Breast epithelium (tissue), 4 donors: ENCODE results near the gene TSPAN4. TPM values are rescaled to one million over a fixed set of nuclear protein-coding genes. Genes with fewer than 3 reads are reported as not detected.

Experiments used
- DNase-seq, 2 donors: peaks; one replicate each; pipeline ENCODE4 v3.0.0-alpha.2; 2019; ENCODE audit warnings: low spot score in 2 of 2
- H3K27ac ChIP-seq, 2 donors: fragments of 200-600 bp; sonication (generic) in 1 of 2; one replicate each; pipeline ENCODE4 v1.5.1; 2016 to 2019; ENCODE audit warnings: mild to moderate bottlenecking in 1 of 2
- H3K27me3 ChIP-seq, 2 donors: fragments of 200-600 bp; sonication (generic) in 1 of 2; one replicate each; pipeline versions ENCODE4 v1.5.1 to v1.6.0; 2017 to 2019; ENCODE audit warnings: control low read depth in 1 of 2, mild to moderate bottlenecking in 1 of 2
- H3K36me3 ChIP-seq: fragments of 200-600 bp; one replicate; pipeline ENCODE4 v1.5.1; 2019
- H3K4me1 ChIP-seq, 2 donors: fragments of 200-600 bp; sonication (generic); one replicate each; pipeline ENCODE4 v1.5.1; 2016 to 2019; ENCODE audit warnings: control low read depth in 1 of 2
- H3K4me3 ChIP-seq, 3 donors: fragments of 200-600 bp; sonication (generic); 1 replicate in 2 of 3; 2 replicates in 1 of 3; pipeline ENCODE4 v1.5.1; 2016 to 2019; ENCODE audit warnings: mild to moderate bottlenecking in 3 of 3, moderate library complexity in 2 of 3
- H3K9me3 ChIP-seq, 2 donors: fragments of 200-600 bp; sonication (generic) in 1 of 2; one replicate each; pipeline ENCODE4 v1.5.1; 2016 to 2019; ENCODE audit warnings: control low read depth in 1 of 2
- CTCF ChIP-seq, 3 donors: fragments of 450-650 bp; IDR thresholded peaks; one replicate each; pipeline ENCODE4 v1.5.1; 2016 to 2017; ENCODE audit warnings: antibody characterized with exemption in 3 of 3, mild to moderate bottlenecking in 3 of 3, moderate library complexity in 3 of 3
- POLR2A ChIP-seq: fragments of 450-650 bp; IDR thresholded peaks from one replicate; pipeline ENCODE4 v1.6.1; 2016; ENCODE audit warnings: antibody characterized with exemption, mild to moderate bottlenecking, moderate library complexity
- POLR2AphosphoS5 ChIP-seq, 3 donors: sonication (generic); formaldehyde crosslinking; IDR thresholded peaks; one replicate each; pipeline ENCODE4 v1.6.1; 2017; ENCODE audit warnings: antibody characterized with exemption in 3 of 3
- intact Hi-C: fragments of 100-400 bp; cut with DNase I; formaldehyde crosslinking; loops from one replicate; pipeline ENCODE4 v1.15.1; 2023; ENCODE audit warnings: low total_unique reads
- total RNA-seq, 3 donors: library from RNA; depleted of rRNA; stranded (reverse); fragments of >200 nt; gene quantifications; one replicate each; pipeline ENCODE4 v1.1.0, GENCODE V29; 2016

Gene TSPAN4
- total RNA-seq, 3 donors from 2014 or later: 72.4 to 217 (median 107) TPM

- intact Hi-C loops: no loop called here
- TF ChIP-seq CTCF (IDR thresholded peaks at IDR 0.05): no peak
- no peak for TF ChIP-seq POLR2AphosphoS5 (IDR thresholded peaks at IDR 0.05)
- TF ChIP-seq POLR2A: no peak
- peaks cover 24% of the 10 kb centered on the region for H3K36me3 ChIP-seq
These were observed 61.7 kb downstream of the TSPAN4 start for GRCh38 chr11:904380-904779.

GRCh38 chr11:905952-906351 is 63.3 kb downstream of the TSPAN4 start:
- Histone ChIP-seq H3K36me3 (peaks cover 21% of the 10 kb centered on the region), H3K27me3 (no peaks in the 10 kb centered on the region), H3K9me3 (no peaks in the 10 kb centered on the region), H3K4me3 (no peak overlapping the region), H3K4me1 (peaks cover 6 to 9% of the 10 kb centered on the region in 2 donors), H3K27ac (no peak overlapping the region)
- intact Hi-C loops: no loop called here
- DNase-seq: no peak
- TF ChIP-seq POLR2AphosphoS5 (IDR thresholded peaks at IDR 0.05): no peak
- TF ChIP-seq CTCF (IDR thresholded peaks at IDR 0.05): no peak
- TF ChIP-seq POLR2A: no peak

More at GRCh38 chr11:904380-904779, 61.7 kb downstream of the TSPAN4 start:
- no peak overlapping the region for H3K4me3 ChIP-seq
- H3K9me3 ChIP-seq: no peaks in the 10 kb centered on the region
- H3K27me3 ChIP-seq: no peaks in the 10 kb centered on the region
- H3K27ac ChIP-seq: no peak overlapping the region
- DNase-seq: no peak
- H3K4me1 ChIP-seq: peaks cover under 1% of the 10 kb centered on the region in 2 donors

- Histone ChIP-seq H3K4me3 (no peak overlapping the region), H3K27me3 (no peaks in the 10 kb centered on the region), H3K36me3 (peaks cover 11% of the 10 kb centered on the region), H3K4me1 (peaks cover 11% of the 10 kb centered on the region in 2 donors), H3K9me3 (no peaks in the 10 kb centered on the region), H3K27ac (no peak overlapping the region)
- TF ChIP-seq POLR2A (no peak), CTCF (IDR thresholded peaks at IDR 0.05) (no peak), POLR2AphosphoS5 (IDR thresholded peaks at IDR 0.05) (no peak)
- intact Hi-C loops: no loop called here
- no peak for DNase-seq
These were observed 65.0 kb downstream of the TSPAN4 start for GRCh38 chr11:907668-908067.

- no peak for DNase-seq
- Histone ChIP-seq H3K36me3 (peaks cover 6% of the 10 kb centered on the region), H3K4me3 (no peak overlapping the region), H3K9me3 (no peaks in the 10 kb centered on the region), H3K27ac (no peak overlapping the region), H3K27me3 (no peaks in the 10 kb centered on the region), H3K4me1 (peaks cover 11% of the 10 kb centered on the region in 2 donors)
- intact Hi-C loops: no loop called here
- no peak for TF ChIP-seq POLR2AphosphoS5 (IDR thresholded peaks at IDR 0.05)
- no peak for TF ChIP-seq POLR2A
- no peak for TF ChIP-seq CTCF (IDR thresholded peaks at IDR 0.05)
These were observed 65.6 kb downstream of the TSPAN4 start for GRCh38 chr11:908273-908672.

GRCh38 chr11:909406-909805 is 66.8 kb downstream of the TSPAN4 start:
- DNase-seq: no peak
- no peaks in the 10 kb centered on the region for H3K27me3 ChIP-seq
- intact Hi-C loops: no loop called here
- peak overlapping the region in 2 of 3 donors; percentile 86 to 98 for H3K4me3 ChIP-seq
- peaks cover 1% of the 10 kb centered on the region for H3K36me3 ChIP-seq
- no peak for TF ChIP-seq POLR2AphosphoS5 (IDR thresholded peaks at IDR 0.05)
- no peak for TF ChIP-seq CTCF (IDR thresholded peaks at IDR 0.05)
- no peak for TF ChIP-seq POLR2A
- H3K9me3 ChIP-seq: no peaks in the 10 kb centered on the region
- H3K27ac ChIP-seq: no peak overlapping the region
- peaks cover 11% of the 10 kb centered on the region in 2 donors for H3K4me1 ChIP-seq
